ENCODE measurements around the gene GFRA1.

DNA sequence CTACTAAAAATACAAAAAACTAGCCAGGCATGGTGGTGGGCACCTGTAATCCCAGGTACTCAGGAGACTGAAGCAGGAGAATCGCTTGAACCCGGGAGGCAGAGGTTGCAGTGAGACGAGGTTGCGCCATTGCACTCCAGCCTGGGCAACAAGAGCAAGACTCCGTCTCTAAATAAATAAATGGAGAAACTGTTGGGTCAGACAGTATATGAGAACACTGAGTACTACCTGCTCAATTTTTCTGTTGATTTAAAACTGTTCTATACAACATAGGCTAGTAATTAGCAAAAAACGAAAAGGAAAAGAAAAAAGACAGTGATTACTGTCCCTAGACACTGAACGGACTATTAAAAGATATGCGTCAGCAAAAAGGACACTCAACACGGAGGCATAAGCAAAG lies 26.7 kb downstream of the GFRA1 start:
- TF ChIP-seq POLR2A (IDR thresholded peaks at IDR 0.05) = no peak
- TF ChIP-seq, protein P1, sequence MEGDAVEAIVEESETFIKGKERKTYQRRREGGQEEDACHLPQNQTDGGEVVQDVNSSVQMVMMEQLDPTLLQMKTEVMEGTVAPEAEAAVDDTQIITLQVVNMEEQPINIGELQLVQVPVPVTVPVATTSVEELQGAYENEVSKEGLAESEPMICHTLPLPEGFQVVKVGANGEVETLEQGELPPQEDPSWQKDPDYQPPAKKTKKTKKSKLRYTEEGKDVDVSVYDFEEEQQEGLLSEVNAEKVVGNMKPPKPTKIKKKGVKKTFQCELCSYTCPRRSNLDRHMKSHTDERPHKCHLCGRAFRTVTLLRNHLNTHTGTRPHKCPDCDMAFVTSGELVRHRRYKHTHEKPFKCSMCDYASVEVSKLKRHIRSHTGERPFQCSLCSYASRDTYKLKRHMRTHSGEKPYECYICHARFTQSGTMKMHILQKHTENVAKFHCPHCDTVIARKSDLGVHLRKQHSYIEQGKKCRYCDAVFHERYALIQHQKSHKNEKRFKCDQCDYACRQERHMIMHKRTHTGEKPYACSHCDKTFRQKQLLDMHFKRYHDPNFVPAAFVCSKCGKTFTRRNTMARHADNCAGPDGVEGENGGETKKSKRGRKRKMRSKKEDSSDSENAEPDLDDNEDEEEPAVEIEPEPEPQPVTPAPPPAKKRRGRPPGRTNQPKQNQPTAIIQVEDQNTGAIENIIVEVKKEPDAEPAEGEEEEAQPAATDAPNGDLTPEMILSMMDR (IDR thresholded peaks at IDR 0.05) = no peak

Data from Peyer's patch (tissue), 4 donors.